Liver (tissue), 3 donors: ENCODE results near the gene TSPO2.

Experiments
- ATF3 ChIP-seq: IDR thresholded peaks from 2 replicates; pipeline ENCODE4 v1.6.1; 2016; ENCODE audit warnings: antibody characterized with exemption
- CTCF ChIP-seq: fragments of 150-350 bp; IDR thresholded peaks from 2 replicates; pipeline ENCODE4 v1.5.1; 2017; ENCODE audit warnings: improper control_type of control experiment, low read depth, low read length; ENCODE audit not compliant: missing input control
- EGR1 ChIP-seq, 2 donors: IDR thresholded peaks; 2 replicates each; pipeline ENCODE4 v1.6.1; 2016 to 2018; ENCODE audit warnings: antibody characterized with exemption in 2 of 2, low read depth in 2 of 2
- FOXA1 ChIP-seq: IDR thresholded peaks from 2 replicates; pipeline ENCODE4 v1.6.1; 2016; ENCODE audit warnings: antibody characterized with exemption
- HNF4G ChIP-seq: IDR thresholded peaks from 2 replicates; pipeline ENCODE4 v1.6.1; 2016; ENCODE audit warnings: antibody characterized with exemption
- MAX ChIP-seq: IDR thresholded peaks from 2 replicates; pipeline ENCODE4 v1.6.1; 2016; ENCODE audit warnings: antibody characterized with exemption
- RAD21 ChIP-seq, 2 donors: IDR thresholded peaks; 2 replicates each; pipeline ENCODE4 v1.6.1; 2016; ENCODE audit warnings: antibody characterized with exemption in 2 of 2, mild to moderate bottlenecking in 2 of 2
- SP1 ChIP-seq: IDR thresholded peaks from 2 replicates; pipeline ENCODE4 v1.6.1; 2018; ENCODE audit warnings: antibody characterized with exemption, mild to moderate bottlenecking
- TAF1 ChIP-seq: conservative IDR thresholded peaks from 2 replicates; pipeline ENCODE4 v1.6.1; 2016; ENCODE audit warnings: antibody characterized with exemption, mild to moderate bottlenecking
- YY1 ChIP-seq: IDR thresholded peaks from 2 replicates; pipeline ENCODE4 v1.6.1; 2016; ENCODE audit warnings: antibody characterized with exemption, mild to moderate bottlenecking
- ZBTB33 ChIP-seq: IDR thresholded peaks from 2 replicates; pipeline ENCODE4 v1.6.1; 2016; ENCODE audit warnings: antibody characterized with exemption
- donor health status: healthy.
- donor health status: healthy.

- TF ChIP-seq CTCF (no peak), MAX (no peak), EGR1 (IDR thresholded peaks at IDR 0.05; ENCODE audit: low read depth in 2 of 2) (no peak), TAF1 (no peak), FOXA1 (no peak), YY1 (no peak), ZBTB33 (no peak), RAD21 (IDR thresholded peaks at IDR 0.05) (no peak), HNF4G (no peak), SP1 (no peak), ATF3 (no peak)
Observed at GRCh38 chr6:40996591-40997233, 45.6 kb upstream of the TSPO2 start.
